Activated CD8-positive, alpha-beta T cell treated with anti-CD3 and anti-CD28 coated beads, Interleukin-2, amount 10 ng/mL, durations not matched to agents 7 days and 5 days (primary cell): ENCODE results near the gene EIF2S2. TPM values are rescaled to one million over a fixed set of nuclear protein-coding genes. Genes with fewer than 3 reads are reported as not detected.

Experiments used
- ATAC-seq: fragments of 150-1000 bp; cut with Tn5 transposase; one replicate; pipeline ENCODE4 v1.10.0; 2021; ENCODE audit warnings: moderate library complexity
- CTCF ChIA-PET: fragments of 350-600 bp; sonication (Branson Sonifier 250); formaldehyde crosslinking; loops from one replicate; lab custom pipeline; 2021; ENCODE audit warnings: antibody characterized with exemption; lab: Charles Lee
- POLR2A ChIA-PET: fragments of 350-600 bp; sonication (Branson Sonifier 250); formaldehyde crosslinking; loops from one replicate; lab custom pipeline; 2021; ENCODE audit warnings: antibody characterized with exemption; lab: Charles Lee
- DNase-seq: peaks from one replicate; pipeline ENCODE4 v3.0.0-alpha.2; 2020
- H3K27ac Mint-ChIP-seq: one replicate; pipeline ENCODE4 v1.8.0; 2021; ENCODE audit warnings: mild to moderate bottlenecking, mixed read lengths
- H3K27me3 Mint-ChIP-seq: one replicate; pipeline ENCODE4 v1.8.0; 2021; ENCODE audit warnings: low read depth, mixed read lengths
- H3K36me3 Mint-ChIP-seq: one replicate; pipeline ENCODE4 v1.8.0; 2021; ENCODE audit warnings: low read depth, mixed read lengths
- H3K4me1 Mint-ChIP-seq: one replicate; pipeline ENCODE4 v1.8.0; 2021; ENCODE audit warnings: low read depth, mixed read lengths
- H3K4me3 Mint-ChIP-seq: one replicate; pipeline ENCODE4 v1.8.0; 2021; ENCODE audit warnings: mild to moderate bottlenecking, mixed read lengths
- H3K9me3 Mint-ChIP-seq: one replicate; pipeline ENCODE4 v1.8.0; 2022; ENCODE audit warnings: mixed read lengths; ENCODE audit not compliant: insufficient read depth
- microRNA-seq: library from miRNA; unstranded; fragments of <30 nt; microRNA quantifications from one replicate; pipeline ENCODE4 v1.2.0, GENCODE V29; 2022
- total RNA-seq, 2 experiments: library from RNA; stranded (reverse); gene quantifications; one replicate each; pipeline ENCODE4 v1.2.3, GENCODE V29; 2021

The EIF2S2 gene
- total RNA-seq, 2 experiments from 2014 or later, result 94.4 to 94.7 TPM

GRCh38 chr20:34041226-34041625 lies 70.8 kb downstream of the EIF2S2 start:
- ATAC-seq (no peak), DNase-seq (no peak)
- ChIA-PET CTCF (no interaction called here), POLR2A (no interaction called here)
- Mint-ChIP-seq H3K4me1 (peaks cover 33% of the 10 kb centered on the region), H3K4me3 (no peak overlapping the region), H3K36me3 (peaks cover 15% of the 10 kb centered on the region), H3K9me3 (no peaks in the 10 kb centered on the region), H3K27ac (no peak overlapping the region), H3K27me3 (no peaks in the 10 kb centered on the region)

DNA sequence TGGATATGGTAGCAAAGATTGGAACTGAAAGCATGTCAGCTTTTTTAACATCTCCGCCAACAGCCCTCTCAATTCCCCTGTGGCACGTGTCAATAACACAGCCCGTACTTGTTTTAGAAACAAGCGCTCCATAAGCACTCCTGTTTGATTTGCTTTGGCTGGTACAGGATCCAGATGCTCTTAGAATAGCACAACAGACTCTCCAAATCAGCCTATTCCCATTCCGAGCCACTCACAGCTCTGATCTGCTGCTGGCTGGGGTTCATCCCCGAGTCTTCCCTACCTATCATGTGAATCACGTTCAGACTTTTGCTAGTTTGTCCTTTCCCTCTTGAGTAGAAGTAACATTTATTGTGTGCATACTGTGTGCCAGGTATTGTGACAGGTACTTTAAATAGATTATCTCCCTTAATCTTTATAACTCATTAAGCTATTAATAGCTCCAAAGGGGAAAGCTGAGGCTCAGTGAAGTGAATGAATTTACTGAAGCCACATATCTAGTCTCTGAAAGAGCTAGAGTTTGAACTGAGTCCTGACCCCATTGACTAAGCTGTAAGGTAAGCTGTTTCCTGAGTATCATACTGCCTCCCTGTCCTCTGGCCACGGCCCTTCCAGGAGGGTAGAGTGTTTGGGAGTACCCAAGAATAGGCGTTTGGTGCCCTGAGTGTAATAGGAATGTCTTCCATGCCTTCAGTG lies 71.6 kb downstream of the EIF2S2 start:
- Mint-ChIP-seq H3K27me3 (no peaks in the 10 kb centered on the region), H3K27ac (no peak overlapping the region), H3K4me3 (no peak overlapping the region), H3K9me3 (no peaks in the 10 kb centered on the region), H3K36me3 (peaks cover 10% of the 10 kb centered on the region), H3K4me1 (peaks cover 41% of the 10 kb centered on the region)
- ChIA-PET POLR2A (no interaction called here), CTCF (no interaction called here)
- ATAC-seq, result no peak
- no peak for DNase-seq

Small RNAs within 50 kb of the gene (microRNA-seq; reads per million reads assigned to microRNA genes)
- not detected for gene MIR4755

Other genes starting within 250 kb of the EIF2S2 start
- gene RALY, start 118.3 kb downstream of the EIF2S2 start, total RNA-seq, result 100 to 1,000 TPM; 232 to 233 TPM
- not detected for gene ASIP, start 129.2 kb upstream of the EIF2S2 start, total RNA-seq
- 10 to 100 TPM; 90.2 to 94.4 TPM for gene AHCY, start 191.1 kb upstream of the EIF2S2 start, total RNA-seq